ENCODE data around the gene UNC119B.
"Not testable (repeated sequence)": the region's sequence is repeated elsewhere in the genome, so short reads cannot be mapped to it uniquely, and the experiment has no call there.

GRCh38 chr12:120670237-120670636, 40.0 kb upstream of the UNC119B start:
- TF ChIP-seq, protein P1, sequence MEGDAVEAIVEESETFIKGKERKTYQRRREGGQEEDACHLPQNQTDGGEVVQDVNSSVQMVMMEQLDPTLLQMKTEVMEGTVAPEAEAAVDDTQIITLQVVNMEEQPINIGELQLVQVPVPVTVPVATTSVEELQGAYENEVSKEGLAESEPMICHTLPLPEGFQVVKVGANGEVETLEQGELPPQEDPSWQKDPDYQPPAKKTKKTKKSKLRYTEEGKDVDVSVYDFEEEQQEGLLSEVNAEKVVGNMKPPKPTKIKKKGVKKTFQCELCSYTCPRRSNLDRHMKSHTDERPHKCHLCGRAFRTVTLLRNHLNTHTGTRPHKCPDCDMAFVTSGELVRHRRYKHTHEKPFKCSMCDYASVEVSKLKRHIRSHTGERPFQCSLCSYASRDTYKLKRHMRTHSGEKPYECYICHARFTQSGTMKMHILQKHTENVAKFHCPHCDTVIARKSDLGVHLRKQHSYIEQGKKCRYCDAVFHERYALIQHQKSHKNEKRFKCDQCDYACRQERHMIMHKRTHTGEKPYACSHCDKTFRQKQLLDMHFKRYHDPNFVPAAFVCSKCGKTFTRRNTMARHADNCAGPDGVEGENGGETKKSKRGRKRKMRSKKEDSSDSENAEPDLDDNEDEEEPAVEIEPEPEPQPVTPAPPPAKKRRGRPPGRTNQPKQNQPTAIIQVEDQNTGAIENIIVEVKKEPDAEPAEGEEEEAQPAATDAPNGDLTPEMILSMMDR (IDR thresholded peaks at IDR 0.05; ENCODE audit: low read length): not testable (repeated sequence)
- not testable (repeated sequence) for TF ChIP-seq EZH2 (optimal IDR thresholded peaks at IDR 0.05; ENCODE audit: low read depth, low read length)
